Smooth muscle cell (in vitro differentiated cells): ENCODE data around the gene DPEP2. TPM values are rescaled to one million over a fixed set of nuclear protein-coding genes. Genes with fewer than 3 reads are reported as not detected.
"Not testable (repeated sequence)": the region's sequence is repeated elsewhere in the genome, so short reads cannot be mapped to it uniquely, and the experiment has no call there.

Experiments used
- DNase-seq: peaks from one replicate; lab custom pipeline; 2025; ENCODE audit not compliant: unreplicated experiment; lab: John Stamatoyannopoulos, UW
- H2AFZ ChIP-seq: fragments of 200-600 bp; sonication (generic); 2 replicates; pipeline ENCODE4 v1.6.0; 2016; ENCODE audit warnings: antibody characterized with exemption, low read depth, mild to moderate bottlenecking
- H3F3A ChIP-seq: fragments of 200-600 bp; sonication (generic); 2 replicates; pipeline ENCODE4 v1.6.0; 2017; ENCODE audit warnings: antibody characterized with exemption, low read depth
- H3K27ac ChIP-seq: fragments of 200-600 bp; sonication (generic); 2 replicates; pipeline ENCODE4 v1.5.1; 2016; ENCODE audit warnings: low read depth, mild to moderate bottlenecking
- H3K27me3 ChIP-seq: fragments of 200-600 bp; sonication (generic); 2 replicates; pipeline ENCODE4 v1.6.1; 2016; ENCODE audit warnings: low read depth, mild to moderate bottlenecking
- H3K36me3 ChIP-seq: fragments of 200-600 bp; sonication (generic); 2 replicates; pipeline ENCODE4 v1.5.1; 2016; ENCODE audit warnings: low read depth
- H3K4me1 ChIP-seq: fragments of 200-600 bp; sonication (generic); 2 replicates; pipeline ENCODE4 v1.5.1; 2016; ENCODE audit warnings: low read depth
- H3K4me2 ChIP-seq: fragments of 200-600 bp; sonication (generic); 2 replicates; pipeline ENCODE4 v1.6.0; 2016; ENCODE audit warnings: mild to moderate bottlenecking
- H3K4me3 ChIP-seq: fragments of 200-600 bp; sonication (generic); 2 replicates; pipeline ENCODE4 v1.5.1; 2016; ENCODE audit warnings: mild to moderate bottlenecking
- H3K79me2 ChIP-seq: fragments of 200-600 bp; sonication (generic); 2 replicates; pipeline ENCODE4 v1.6.0; 2016; ENCODE audit warnings: low read depth, mild to moderate bottlenecking
- H3K9ac ChIP-seq: fragments of 200-600 bp; sonication (generic); 2 replicates; pipeline ENCODE4 v1.6.0; 2016; ENCODE audit warnings: low read depth
- H3K9me3 ChIP-seq: fragments of 200-600 bp; sonication (generic); replicated peaks from 2 replicates; pipeline ENCODE4 v1.5.1; 2016; ENCODE audit warnings: low read depth
- H4K20me1 ChIP-seq: fragments of 200-600 bp; sonication (generic); 2 replicates; pipeline ENCODE4 v1.6.0; 2016; ENCODE audit warnings: low read depth
- CTCF ChIP-seq: fragments of 200-600 bp; sonication (generic); IDR thresholded peaks from 2 replicates; pipeline ENCODE4 v1.5.1; 2017; ENCODE audit warnings: borderline replicate concordance, mild to moderate bottlenecking, antibody characterized with exemption; ENCODE audit not compliant: insufficient read depth, poor library complexity, severe bottlenecking
- WGBS: methylation state at CpG from one replicate; pipeline ENCODE4 v1.1.7; 2016; ENCODE audit warnings: low lambda C conversion rate; 5-methylcytosine and 5-hydroxymethylcytosine counted together
- polyA plus RNA-seq: library from polyadenylated mRNA; unstranded; fragments of >200 nt; fragmentation: Nextera tagmentation; extraction: Ambion mirVana; gene quantifications from 2 replicates; pipeline ENCODE4 v1.2.1, GENCODE V29; 2016
- total RNA-seq: library from RNA; depleted of rRNA; stranded (reverse); fragments of >200 nt; gene quantifications from 2 replicates; pipeline ENCODE4 v1.2.3, GENCODE V29; 2014

The DPEP2 gene
- total and polyA plus RNA-seq, 2 experiments from 2014 or later = not detected

DNA sequence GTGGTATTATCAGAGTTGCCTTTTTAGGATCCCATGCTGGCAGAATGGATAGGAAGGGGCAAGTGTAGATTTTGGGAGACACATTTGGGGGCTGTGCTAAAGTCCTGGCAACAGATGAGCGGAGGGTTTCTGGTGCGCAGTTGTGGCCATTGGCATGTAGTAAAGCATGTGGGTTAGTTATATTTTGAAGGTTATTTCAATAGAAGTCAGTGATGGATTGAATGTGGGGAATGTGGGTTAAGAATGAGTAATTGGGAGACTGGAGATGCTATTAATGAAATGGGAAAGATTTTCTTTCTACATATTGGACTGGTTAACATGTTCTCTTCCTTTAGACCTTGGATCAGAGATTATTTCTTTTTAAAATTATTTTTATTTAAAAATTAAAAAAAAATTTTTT, 33.8 kb upstream of the DPEP2 start:
- Histone ChIP-seq H3K79me2 (no peaks in the 10 kb centered on the region), H4K20me1 (peaks cover 9% of the 10 kb centered on the region), H3K4me1 (no peaks in the 10 kb centered on the region), H3F3A (no peaks in the 10 kb centered on the region), H3K9ac (no peak overlapping the region), H2AFZ (no peak overlapping the region), H3K4me3 (no peak overlapping the region), H3K27me3 (no peaks in the 10 kb centered on the region), H3K9me3 (no peaks in the 10 kb centered on the region), H3K4me2 (no peak overlapping the region), H3K36me3 (no peaks in the 10 kb centered on the region), H3K27ac (no peak overlapping the region)
- TF ChIP-seq CTCF = no peak
- WGBS = 100% methylated on average over 2 of the region's 2 CpGs
- DNase-seq = no peak

GRCh38 chr16:68031951-68032350, 32.7 kb upstream of the DPEP2 start:
- Histone ChIP-seq H3K4me3 (no peak overlapping the region), H3K36me3 (no peaks in the 10 kb centered on the region), H3K9me3 (no peaks in the 10 kb centered on the region), H3K9ac (no peak overlapping the region), H3F3A (no peaks in the 10 kb centered on the region), H3K4me2 (no peak overlapping the region), H3K27me3 (no peaks in the 10 kb centered on the region), H3K27ac (no peak overlapping the region), H3K4me1 (no peaks in the 10 kb centered on the region), H3K79me2 (no peaks in the 10 kb centered on the region), H2AFZ (no peak overlapping the region), H4K20me1 (peaks cover 9% of the 10 kb centered on the region)
- 94% methylated on average over 2 of the region's 2 CpGs for WGBS
- no peak for TF ChIP-seq CTCF
- DNase-seq = no peak

GRCh38 chr16:68030108-68030507, 30.8 kb upstream of the DPEP2 start:
- not testable (repeated sequence) for H3K4me3 ChIP-seq, H3K27ac ChIP-seq, H3K4me2 ChIP-seq, H3K79me2 ChIP-seq, H3F3A ChIP-seq, H2AFZ ChIP-seq, H3K9me3 ChIP-seq, H3K4me1 ChIP-seq, H4K20me1 ChIP-seq, H3K9ac ChIP-seq, H3K36me3 ChIP-seq, DNase-seq, H3K27me3 ChIP-seq
- 53% methylated on average over 6 of the region's 6 CpGs for WGBS

- Histone ChIP-seq H2AFZ (no peak overlapping the region), H3K4me2 (no peak overlapping the region), H3K36me3 (no peaks in the 10 kb centered on the region), H3K79me2 (peaks cover 4% of the 10 kb centered on the region), H3K27ac (no peak overlapping the region), H4K20me1 (peaks cover 9% of the 10 kb centered on the region), H3F3A (no peaks in the 10 kb centered on the region), H3K27me3 (no peaks in the 10 kb centered on the region), H3K4me3 (no peak overlapping the region), H3K9me3 (no peaks in the 10 kb centered on the region), H3K9ac (no peak overlapping the region), H3K4me1 (no peaks in the 10 kb centered on the region)
- TF ChIP-seq CTCF = no peak
- DNase-seq = no peak
- 96% methylated on average over 3 of the region's 3 CpGs for WGBS
These were observed 29.7 kb upstream of the DPEP2 start for GRCh38 chr16:68028996-68029395.
